ENCODE data around the gene SPINT1.

Gene SPINT1

GRCh38 chr15:40855706-40856234, 11.9 kb downstream of the SPINT1 start:
- TF ChIP-seq CTCF (IDR thresholded peaks at IDR 0.05) = no peak

- TF ChIP-seq CTCF (IDR thresholded peaks at IDR 0.05) = no peak
Measured at GRCh38 chr15:40856746-40857145, 12.9 kb downstream of the SPINT1 start.

GRCh38 chr15:40857601-40858341, 13.9 kb downstream of the SPINT1 start:
- TF ChIP-seq CTCF (IDR thresholded peaks at IDR 0.05) = peak; percentile 96

GRCh38 chr15:40858706-40859105, 14.9 kb downstream of the SPINT1 start:
- TF ChIP-seq CTCF (IDR thresholded peaks at IDR 0.05) = no peak

GRCh38 chr15:40859206-40859851, 15.5 kb downstream of the SPINT1 start:
- TF ChIP-seq CTCF (IDR thresholded peaks at IDR 0.05) = peak; percentile 85

GRCh38 chr15:40863660-40864270, 19.9 kb downstream of the SPINT1 start:
- no peak for TF ChIP-seq CTCF (IDR thresholded peaks at IDR 0.05)

GRCh38 chr15:40867199-40867598, 23.4 kb downstream of the SPINT1 start:
- TF ChIP-seq CTCF (IDR thresholded peaks at IDR 0.05) = no peak
